Measurements from ENCODE around the gene ASB3.

DNA sequence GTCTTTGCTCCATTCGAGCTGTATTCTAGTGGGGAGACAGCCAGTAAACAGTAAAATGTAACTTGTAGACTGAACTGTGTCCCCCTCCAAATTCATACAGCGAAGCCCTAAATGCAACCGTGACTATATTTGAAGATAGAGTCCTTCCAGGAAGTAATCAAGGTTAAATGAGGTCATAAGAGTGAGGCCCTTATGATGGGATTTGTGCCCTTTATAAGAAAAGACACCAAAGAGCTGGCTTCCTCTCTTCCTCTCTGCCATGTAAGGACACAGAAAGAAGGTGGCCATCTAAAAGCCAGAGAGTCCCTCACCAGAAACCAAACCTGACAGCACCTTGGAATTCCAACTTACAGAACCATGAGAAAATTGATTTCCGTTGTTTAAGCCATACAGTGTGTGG is 41.6 kb upstream of the ASB3 start:
- TF ChIP-seq CTCF (IDR thresholded peaks at IDR 0.05) (no peak), SIN3A (IDR thresholded peaks at IDR 0.05; ENCODE audit: borderline replicate concordance, insufficient read depth, low read depth, low read length) (no peak), POLR2AphosphoS5 (IDR thresholded peaks at IDR 0.05; ENCODE audit: low read depth, low read length) (no peak)

Data from Panc1 (cell line).